ENCODE data around the gene IRF5. TPM values are rescaled to one million over a fixed set of nuclear protein-coding genes. Genes with fewer than 3 reads are reported as not detected.

Gene IRF5
- total RNA-seq, 1 experiment from 2014 or later: 16.5 TPM

DNA sequence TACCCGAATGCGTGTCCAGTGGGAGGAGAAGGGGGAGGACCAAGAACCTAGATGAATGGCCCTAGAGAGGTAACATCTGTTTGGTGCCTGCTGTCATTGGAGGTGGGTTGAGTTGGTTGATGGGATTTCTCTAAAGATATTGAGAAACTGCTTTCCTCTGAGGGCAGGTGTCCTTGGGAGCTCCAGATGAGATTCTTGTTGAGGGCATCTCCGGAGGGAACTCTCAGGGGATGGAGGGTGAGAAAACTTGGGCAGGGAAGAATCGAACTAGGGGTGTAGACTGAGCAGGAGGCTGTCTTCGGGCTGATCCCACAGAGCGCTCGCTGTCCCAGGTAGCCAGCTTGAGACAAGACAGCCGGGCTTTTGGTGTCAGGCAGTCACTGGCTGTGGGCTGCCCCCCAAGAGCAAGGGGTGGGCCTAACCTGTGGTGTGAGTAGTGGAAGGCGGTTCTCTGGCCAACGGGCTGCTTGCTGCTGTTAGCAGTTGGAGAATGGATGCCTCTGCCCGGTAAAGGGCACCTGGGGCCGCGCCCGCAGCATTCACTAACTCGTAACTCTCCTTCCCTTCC is 3.7 kb downstream of the IRF5 start:
- H3K79me2 ChIP-seq (ENCODE audit: insufficient read depth, low read length): no peaks in the 10 kb centered on the region
- intact Hi-C loops (cut with micrococcal nuclease): no loop called here

More for the DNA sequence above, 3.7 kb downstream of the IRF5 start:
- H3K9ac ChIP-seq (ENCODE audit: low read length): no peak overlapping the region
- H3K9me3 ChIP-seq (ENCODE audit: control insufficient read depth in 1 of 2, insufficient read depth in 1 of 2, low read depth in 1 of 2, low read length in 2 of 2): no peaks in the 10 kb centered on the region
- H2AFZ ChIP-seq (ENCODE audit: low read depth, low read length, poor library complexity, severe bottlenecking): no peak overlapping the region
- peaks cover 10 to 22% of the 10 kb centered on the region in 2 experiments; a peak in 3 of 4 replicates for H3K4me1 ChIP-seq (ENCODE audit: control insufficient read depth in 1 of 2, insufficient read depth in 2 of 2, low read length in 2 of 2)
- CTCF ChIA-PET: no interaction called here
- TF ChIP-seq EGR1 (IDR thresholded peaks at IDR 0.05; ENCODE audit: low read depth) (no peak), EZH2phosphoT487 (IDR thresholded peaks at IDR 0.05; ENCODE audit: borderline replicate concordance) (no peak), RAD21 (IDR thresholded peaks at IDR 0.05; ENCODE audit: low read depth) (no peak), JUND (IDR thresholded peaks at IDR 0.05) (no peak), ATF3 (IDR thresholded peaks at IDR 0.05) (no peak), CBX3 (IDR thresholded peaks at IDR 0.05; ENCODE audit: low read depth) (no peak), SIN3A (IDR thresholded peaks at IDR 0.05; ENCODE audit: low read depth) (no peak), CTCF (IDR thresholded peaks at IDR 0.05 in 2 of 3, conservative IDR thresholded peaks at IDR 0.05 in 1 of 3; ENCODE audit: borderline replicate concordance in 1 of 3, insufficient read depth in 1 of 3, low read depth in 2 of 3, low read length in 2 of 3) (no peak), MAX (IDR thresholded peaks at IDR 0.05) (no peak), POLR2AphosphoS5 (IDR thresholded peaks at IDR 0.05; ENCODE audit: low read depth, low read length) (no peak), YY1 (IDR thresholded peaks at IDR 0.05; ENCODE audit: extremely low read depth, insufficient replicate concordance, low read depth, low read length) (no peak)
- TF ChIP-seq, protein P1, sequence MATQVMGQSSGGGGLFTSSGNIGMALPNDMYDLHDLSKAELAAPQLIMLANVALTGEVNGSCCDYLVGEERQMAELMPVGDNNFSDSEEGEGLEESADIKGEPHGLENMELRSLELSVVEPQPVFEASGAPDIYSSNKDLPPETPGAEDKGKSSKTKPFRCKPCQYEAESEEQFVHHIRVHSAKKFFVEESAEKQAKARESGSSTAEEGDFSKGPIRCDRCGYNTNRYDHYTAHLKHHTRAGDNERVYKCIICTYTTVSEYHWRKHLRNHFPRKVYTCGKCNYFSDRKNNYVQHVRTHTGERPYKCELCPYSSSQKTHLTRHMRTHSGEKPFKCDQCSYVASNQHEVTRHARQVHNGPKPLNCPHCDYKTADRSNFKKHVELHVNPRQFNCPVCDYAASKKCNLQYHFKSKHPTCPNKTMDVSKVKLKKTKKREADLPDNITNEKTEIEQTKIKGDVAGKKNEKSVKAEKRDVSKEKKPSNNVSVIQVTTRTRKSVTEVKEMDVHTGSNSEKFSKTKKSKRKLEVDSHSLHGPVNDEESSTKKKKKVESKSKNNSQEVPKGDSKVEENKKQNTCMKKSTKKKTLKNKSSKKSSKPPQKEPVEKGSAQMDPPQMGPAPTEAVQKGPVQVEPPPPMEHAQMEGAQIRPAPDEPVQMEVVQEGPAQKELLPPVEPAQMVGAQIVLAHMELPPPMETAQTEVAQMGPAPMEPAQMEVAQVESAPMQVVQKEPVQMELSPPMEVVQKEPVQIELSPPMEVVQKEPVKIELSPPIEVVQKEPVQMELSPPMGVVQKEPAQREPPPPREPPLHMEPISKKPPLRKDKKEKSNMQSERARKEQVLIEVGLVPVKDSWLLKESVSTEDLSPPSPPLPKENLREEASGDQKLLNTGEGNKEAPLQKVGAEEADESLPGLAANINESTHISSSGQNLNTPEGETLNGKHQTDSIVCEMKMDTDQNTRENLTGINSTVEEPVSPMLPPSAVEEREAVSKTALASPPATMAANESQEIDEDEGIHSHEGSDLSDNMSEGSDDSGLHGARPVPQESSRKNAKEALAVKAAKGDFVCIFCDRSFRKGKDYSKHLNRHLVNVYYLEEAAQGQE (IDR thresholded peaks at IDR 0.05; ENCODE audit: low read depth): no peak
- no peak overlapping the region for H3K27ac ChIP-seq (ENCODE audit: low read depth, low read length)
- no peaks in the 10 kb centered on the region for H3K36me3 ChIP-seq (ENCODE audit: control insufficient read depth in 1 of 2, insufficient read depth in 2 of 2, low read length in 2 of 2)
- H3K27me3 ChIP-seq (ENCODE audit: insufficient read depth, low read length): no peaks in the 10 kb centered on the region
- H4K20me1 ChIP-seq (ENCODE audit: insufficient read depth): no peaks in the 10 kb centered on the region
- ATAC-seq (no peak), DNase-seq (ENCODE audit: low read depth, low spot score) (no peak)
- no peak overlapping the region for H3K4me3 ChIP-seq (replicated peaks in 1 of 2; ENCODE audit: low read depth in 1 of 2, low read length in 2 of 2)
- H3K9me2 ChIP-seq (ENCODE audit: insufficient read depth): no peaks in the 10 kb centered on the region
- H3K4me2 ChIP-seq (ENCODE audit: low read length): no peak overlapping the region
- BruUV-seq (replicated peaks): no TSS peak
- RAD21 ChIA-PET (ENCODE audit: low non-redundant PET in 1 of 2, low total read pairs in 2 of 2, uncharacterized antibody in 2 of 2, unreplicated experiment in 2 of 2): no interaction called here
- POLR2A ChIA-PET: no interaction called here

All from HCT116 (cell line).